Neural progenitor cell (in vitro differentiated cells): ENCODE measurements around the gene GSTK1. TPM values are rescaled to one million over a fixed set of nuclear protein-coding genes. Genes with fewer than 3 reads are reported as not detected.

Experiments used
- DNase-seq: peaks from one replicate; pipeline ENCODE4 v3.0.0-alpha.2; 2016; ENCODE audit warnings: low spot score
- H2AFZ ChIP-seq: fragments of 200-600 bp; sonication (generic); replicated peaks from 2 replicates; pipeline ENCODE4 v1.6.1; 2016; ENCODE audit warnings: antibody characterized with exemption
- H3F3A ChIP-seq: fragments of 200-600 bp; sonication (generic); 2 replicates; pipeline ENCODE4 v1.6.1; 2016; ENCODE audit warnings: antibody characterized with exemption, low read depth
- H3K27ac ChIP-seq: fragments of 200-600 bp; sonication (generic); 2 replicates; pipeline ENCODE4 v1.5.1; 2016; ENCODE audit warnings: mild to moderate bottlenecking
- H3K27me3 ChIP-seq: fragments of 200-600 bp; sonication (generic); 2 replicates; pipeline ENCODE4 v1.6.1; 2016; ENCODE audit warnings: mild to moderate bottlenecking, moderate library complexity
- H3K36me3 ChIP-seq: fragments of 200-600 bp; sonication (generic); 2 replicates; pipeline ENCODE4 v1.5.1; 2016
- H3K4me1 ChIP-seq: fragments of 200-600 bp; sonication (generic); 2 replicates; pipeline ENCODE4 v1.6.1; 2016; ENCODE audit warnings: mixed run types
- H3K4me2 ChIP-seq: fragments of 200-600 bp; sonication (generic); 2 replicates; pipeline ENCODE4 v1.6.1; 2016
- H3K4me3 ChIP-seq: fragments of 200-600 bp; sonication (generic); 2 replicates; pipeline ENCODE4 v1.5.1; 2016
- H3K79me2 ChIP-seq: fragments of 200-600 bp; sonication (generic); 2 replicates; pipeline ENCODE4 v1.6.1; 2016; ENCODE audit warnings: low read depth
- H3K9ac ChIP-seq: fragments of 200-600 bp; sonication (generic); 2 replicates; pipeline ENCODE4 v1.6.1; 2016
- H3K9me3 ChIP-seq: fragments of 200-600 bp; sonication (generic); 2 replicates; pipeline ENCODE4 v1.5.1; 2016; ENCODE audit warnings: low read depth
- H4K20me1 ChIP-seq: fragments of 200-600 bp; sonication (generic); 2 replicates; pipeline ENCODE4 v1.6.1; 2016; ENCODE audit warnings: low read depth
- H3K27ac Mint-ChIP-seq: 3 replicates; pipeline ENCODE4 v1.8.0; 2021; ENCODE audit warnings: mixed read lengths
- H3K27me3 Mint-ChIP-seq: 2 replicates; pipeline ENCODE4 v1.8.0; 2022; ENCODE audit warnings: low read depth, mild to moderate bottlenecking, inconsistent platforms, moderate library complexity, mixed read lengths; ENCODE audit not compliant: insufficient read depth
- H3K36me3 Mint-ChIP-seq: 3 replicates; pipeline ENCODE4 v1.8.0; 2021; ENCODE audit warnings: mixed read lengths
- H3K4me1 Mint-ChIP-seq: 3 replicates; pipeline ENCODE4 v1.8.0; 2021; ENCODE audit warnings: mixed read lengths
- H3K4me3 Mint-ChIP-seq: 3 replicates; pipeline ENCODE4 v1.8.0; 2021; ENCODE audit warnings: mild to moderate bottlenecking, moderate library complexity, mixed read lengths
- H3K9me3 Mint-ChIP-seq: 3 replicates; pipeline ENCODE4 v1.8.0; 2020; ENCODE audit warnings: mixed read lengths
- EZH2 ChIP-seq: fragments of 200-600 bp; sonication (generic); IDR thresholded peaks from 2 replicates; pipeline ENCODE4 v1.6.1; 2017; ENCODE audit warnings: antibody characterized with exemption, mild to moderate bottlenecking, moderate library complexity
- EZH2phosphoT487 ChIP-seq: fragments of 200-600 bp; sonication (generic); IDR thresholded peaks from 2 replicates; pipeline ENCODE4 v1.6.1; 2017; ENCODE audit warnings: antibody characterized with exemption
- total RNA-seq: library from RNA; depleted of rRNA; stranded (reverse); fragments of >200 nt; gene quantifications from 2 replicates; pipeline ENCODE4 v1.2.3, GENCODE V29; 2015; ENCODE audit warnings: low replicate concordance
- TF ChIP-seq, protein P1 (sequence below): fragments of 200-600 bp; sonication (generic); IDR thresholded peaks from 2 replicates; pipeline ENCODE4 v1.5.1; 2017; ENCODE audit warnings: antibody characterized with exemption, mild to moderate bottlenecking

GSTK1 gene
- total RNA-seq, 1 donor from 2014 or later, result 45.3 TPM

DNA sequence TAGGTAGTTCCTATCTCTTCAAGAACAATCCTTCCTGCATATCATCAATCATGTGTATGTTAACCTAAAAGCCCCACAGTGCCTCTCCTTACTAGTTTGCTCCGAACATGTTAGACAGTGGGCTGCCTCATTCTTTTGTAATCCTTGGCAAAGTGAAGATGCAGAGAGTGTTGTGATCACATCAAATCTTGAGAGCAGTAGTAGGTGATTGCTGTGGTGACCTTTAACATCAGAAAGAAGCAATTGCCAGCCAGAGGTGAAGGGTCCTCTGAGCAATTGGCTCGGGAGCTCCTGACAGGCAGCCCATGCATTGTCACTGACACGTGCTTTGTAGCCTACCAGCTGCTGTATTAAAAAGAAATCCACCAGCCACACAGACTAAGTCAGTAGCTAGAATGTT is 19.6 kb upstream of the GSTK1 start:
- H3K9me3 ChIP-seq, result no peaks in the 10 kb centered on the region
- TF ChIP-seq EZH2phosphoT487, result no peak
- TF ChIP-seq, protein P1, sequence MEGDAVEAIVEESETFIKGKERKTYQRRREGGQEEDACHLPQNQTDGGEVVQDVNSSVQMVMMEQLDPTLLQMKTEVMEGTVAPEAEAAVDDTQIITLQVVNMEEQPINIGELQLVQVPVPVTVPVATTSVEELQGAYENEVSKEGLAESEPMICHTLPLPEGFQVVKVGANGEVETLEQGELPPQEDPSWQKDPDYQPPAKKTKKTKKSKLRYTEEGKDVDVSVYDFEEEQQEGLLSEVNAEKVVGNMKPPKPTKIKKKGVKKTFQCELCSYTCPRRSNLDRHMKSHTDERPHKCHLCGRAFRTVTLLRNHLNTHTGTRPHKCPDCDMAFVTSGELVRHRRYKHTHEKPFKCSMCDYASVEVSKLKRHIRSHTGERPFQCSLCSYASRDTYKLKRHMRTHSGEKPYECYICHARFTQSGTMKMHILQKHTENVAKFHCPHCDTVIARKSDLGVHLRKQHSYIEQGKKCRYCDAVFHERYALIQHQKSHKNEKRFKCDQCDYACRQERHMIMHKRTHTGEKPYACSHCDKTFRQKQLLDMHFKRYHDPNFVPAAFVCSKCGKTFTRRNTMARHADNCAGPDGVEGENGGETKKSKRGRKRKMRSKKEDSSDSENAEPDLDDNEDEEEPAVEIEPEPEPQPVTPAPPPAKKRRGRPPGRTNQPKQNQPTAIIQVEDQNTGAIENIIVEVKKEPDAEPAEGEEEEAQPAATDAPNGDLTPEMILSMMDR, result no peak
- no peak for TF ChIP-seq EZH2
- no peak overlapping the region for H3K4me3 ChIP-seq
- no peaks in the 10 kb centered on the region for H4K20me1 ChIP-seq
- no peak overlapping the region for H3K9ac ChIP-seq
- Mint-ChIP-seq H3K4me1 (peaks cover 16% of the 10 kb centered on the region), H3K9me3 (no peaks in the 10 kb centered on the region), H3K27me3 (no peaks in the 10 kb centered on the region), H3K27ac (no peak overlapping the region), H3K4me3 (no peak overlapping the region), H3K36me3 (no peaks in the 10 kb centered on the region)
- peak; percentile 7 for DNase-seq
- no peaks in the 10 kb centered on the region for H3K4me1 ChIP-seq
- no peak overlapping the region for H3K4me2 ChIP-seq
- no peak overlapping the region for H2AFZ ChIP-seq
- no peaks in the 10 kb centered on the region for H3K36me3 ChIP-seq
- no peak overlapping the region for H3K27ac ChIP-seq
- no peaks in the 10 kb centered on the region for H3F3A ChIP-seq
- H3K79me2 ChIP-seq, result no peaks in the 10 kb centered on the region
- peaks cover 42% of the 10 kb centered on the region for H3K27me3 ChIP-seq

DNA sequence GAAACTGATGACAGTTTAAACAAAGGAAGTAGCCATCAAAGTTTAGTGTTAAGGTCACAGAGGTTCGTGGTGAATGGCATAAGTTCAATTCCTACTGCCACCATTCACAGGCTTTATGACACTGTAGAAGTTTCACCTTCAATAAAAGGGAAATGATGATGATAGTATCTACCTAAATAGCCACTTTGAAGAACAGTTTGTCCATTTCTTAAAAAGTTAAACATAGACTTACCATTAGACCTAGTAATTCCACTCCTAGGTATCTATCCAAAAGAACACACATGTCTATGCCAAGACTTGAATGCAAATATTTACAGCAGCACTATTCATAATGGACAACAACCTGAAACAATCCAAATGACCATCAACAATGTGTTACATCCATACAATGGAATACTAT is 18.9 kb upstream of the GSTK1 start:
- Histone ChIP-seq H3K27me3 (peaks cover 42% of the 10 kb centered on the region), H3K4me1 (no peaks in the 10 kb centered on the region), H3K4me2 (no peak overlapping the region), H3K79me2 (no peaks in the 10 kb centered on the region), H2AFZ (no peak overlapping the region), H4K20me1 (no peaks in the 10 kb centered on the region), H3K9me3 (no peaks in the 10 kb centered on the region), H3K27ac (no peak overlapping the region), H3K4me3 (no peak overlapping the region), H3F3A (no peaks in the 10 kb centered on the region), H3K36me3 (no peaks in the 10 kb centered on the region), H3K9ac (no peak overlapping the region)
- Mint-ChIP-seq H3K4me3 (no peak overlapping the region), H3K27me3 (no peaks in the 10 kb centered on the region), H3K4me1 (peaks cover 16% of the 10 kb centered on the region), H3K36me3 (no peaks in the 10 kb centered on the region), H3K27ac (no peak overlapping the region), H3K9me3 (peaks cover 2% of the 10 kb centered on the region)
- TF ChIP-seq EZH2 (no peak), EZH2phosphoT487 (no peak)
- TF ChIP-seq, protein P1, result no peak
- no peak for DNase-seq

DNA sequence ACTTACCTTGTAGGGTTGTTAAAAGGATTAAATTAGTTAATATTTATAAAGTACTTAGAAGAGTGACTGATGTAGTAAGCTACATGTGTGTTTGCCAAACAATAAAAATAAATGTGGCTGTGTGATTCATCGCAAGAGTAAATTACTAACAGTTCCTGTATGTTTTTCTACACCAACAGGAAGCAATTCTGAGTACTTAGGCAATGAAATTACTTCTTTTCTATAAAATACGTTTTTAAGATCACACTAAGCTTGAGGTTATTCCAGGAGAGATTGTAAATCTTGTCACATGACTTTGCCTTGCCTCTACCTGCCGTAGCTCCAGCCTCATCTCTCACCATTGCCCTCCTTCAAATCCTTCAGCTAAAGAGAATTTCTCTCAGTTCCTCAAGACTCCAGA is 18.1 kb upstream of the GSTK1 start:
- no peaks in the 10 kb centered on the region for H3K4me1 ChIP-seq
- TF ChIP-seq EZH2phosphoT487, result no peak
- TF ChIP-seq, protein P1, result no peak
- no peak for TF ChIP-seq EZH2
- no peaks in the 10 kb centered on the region for H3K36me3 Mint-ChIP-seq

More for the DNA sequence above, 18.1 kb upstream of the GSTK1 start:
- Histone ChIP-seq H3K4me2 (no peak overlapping the region), H3K27ac (no peak overlapping the region), H4K20me1 (no peaks in the 10 kb centered on the region), H3K9me3 (no peaks in the 10 kb centered on the region), H3K4me3 (no peak overlapping the region), H2AFZ (no peak overlapping the region), H3F3A (no peaks in the 10 kb centered on the region), H3K36me3 (no peaks in the 10 kb centered on the region), H3K9ac (no peak overlapping the region), H3K79me2 (no peaks in the 10 kb centered on the region), H3K27me3 (peaks cover 42% of the 10 kb centered on the region)
- Mint-ChIP-seq H3K4me3 (no peak overlapping the region), H3K4me1 (peaks cover 16% of the 10 kb centered on the region), H3K27ac (no peak overlapping the region), H3K27me3 (no peaks in the 10 kb centered on the region), H3K9me3 (peaks cover 2% of the 10 kb centered on the region)
- DNase-seq, result no peak
